ENCODE measurements around the gene RBM18. TPM values are rescaled to one million over a fixed set of nuclear protein-coding genes. Genes with fewer than 3 reads are reported as not detected.
A peak's percentile ranks its signal among the peaks of the same experiment; 100 is the strongest.

Gene RBM18
- total and polyA plus RNA-seq, 2 donors from 2014 or later: 17.5 to 18.5 TPM

DNA sequence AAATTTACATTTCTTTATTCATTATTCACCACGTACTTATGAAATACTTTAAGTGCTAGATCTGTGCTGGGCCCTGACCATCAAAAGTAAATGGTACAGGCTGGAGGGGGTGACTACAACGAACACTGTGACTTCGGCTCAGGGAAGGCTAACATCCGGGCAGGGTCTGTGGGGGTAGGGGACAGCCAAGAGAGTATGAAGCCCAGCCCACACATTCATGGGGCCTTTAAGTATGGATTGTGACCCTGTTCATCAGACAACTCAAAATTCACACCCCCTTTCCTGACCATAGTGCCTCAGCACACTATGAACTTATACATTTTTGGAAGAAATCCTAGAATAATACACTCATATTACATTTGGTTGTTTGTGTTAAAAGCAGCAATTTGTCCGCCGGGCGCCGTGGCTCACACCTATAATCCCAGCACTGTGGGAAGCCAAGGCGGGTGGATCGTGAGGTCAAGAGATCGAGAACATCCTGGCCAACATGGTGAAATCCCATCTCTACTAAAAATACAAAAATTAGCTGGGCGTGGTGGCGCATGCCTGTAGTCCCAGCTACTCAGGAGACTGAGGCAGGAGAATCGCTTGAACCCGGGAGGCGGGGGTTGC lies 71.6 kb downstream of the RBM18 start:
- intact Hi-C loops (cut with DNase I): no loop called here
- Histone ChIP-seq H3K27me3 (ENCODE audit: control insufficient read depth, insufficient read depth, low read length) (no peaks in the 10 kb centered on the region), H3K4me1 (ENCODE audit: control insufficient read depth in 2 of 3, insufficient read depth in 2 of 3, low read depth in 1 of 3, low read length in 3 of 3) (peaks cover 0 to 3% (median 0%) of the 10 kb centered on the region in 3 donors), H3K36me3 (ENCODE audit: control insufficient read depth in 2 of 3, insufficient read depth in 3 of 3, low read length in 3 of 3) (no peaks in the 10 kb centered on the region), H3K27ac (ENCODE audit: low read depth in 2 of 2, low read length in 2 of 2) (no peak overlapping the region), H3K9me3 (ENCODE audit: control insufficient read depth in 2 of 3, insufficient read depth in 1 of 3, low read length in 3 of 3) (no peaks in the 10 kb centered on the region), H3K4me3 (ENCODE audit: low read length in 3 of 3) (no peak overlapping the region), H3K9ac (ENCODE audit: low read length in 3 of 3) (no peak overlapping the region)
- DNase-seq: no peak
- FAIRE-seq: no peak
- TF ChIP-seq, protein P1, sequence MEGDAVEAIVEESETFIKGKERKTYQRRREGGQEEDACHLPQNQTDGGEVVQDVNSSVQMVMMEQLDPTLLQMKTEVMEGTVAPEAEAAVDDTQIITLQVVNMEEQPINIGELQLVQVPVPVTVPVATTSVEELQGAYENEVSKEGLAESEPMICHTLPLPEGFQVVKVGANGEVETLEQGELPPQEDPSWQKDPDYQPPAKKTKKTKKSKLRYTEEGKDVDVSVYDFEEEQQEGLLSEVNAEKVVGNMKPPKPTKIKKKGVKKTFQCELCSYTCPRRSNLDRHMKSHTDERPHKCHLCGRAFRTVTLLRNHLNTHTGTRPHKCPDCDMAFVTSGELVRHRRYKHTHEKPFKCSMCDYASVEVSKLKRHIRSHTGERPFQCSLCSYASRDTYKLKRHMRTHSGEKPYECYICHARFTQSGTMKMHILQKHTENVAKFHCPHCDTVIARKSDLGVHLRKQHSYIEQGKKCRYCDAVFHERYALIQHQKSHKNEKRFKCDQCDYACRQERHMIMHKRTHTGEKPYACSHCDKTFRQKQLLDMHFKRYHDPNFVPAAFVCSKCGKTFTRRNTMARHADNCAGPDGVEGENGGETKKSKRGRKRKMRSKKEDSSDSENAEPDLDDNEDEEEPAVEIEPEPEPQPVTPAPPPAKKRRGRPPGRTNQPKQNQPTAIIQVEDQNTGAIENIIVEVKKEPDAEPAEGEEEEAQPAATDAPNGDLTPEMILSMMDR (IDR thresholded peaks at IDR 0.05; ENCODE audit: borderline replicate concordance, extremely low read depth, insufficient read depth): no peak

DNA sequence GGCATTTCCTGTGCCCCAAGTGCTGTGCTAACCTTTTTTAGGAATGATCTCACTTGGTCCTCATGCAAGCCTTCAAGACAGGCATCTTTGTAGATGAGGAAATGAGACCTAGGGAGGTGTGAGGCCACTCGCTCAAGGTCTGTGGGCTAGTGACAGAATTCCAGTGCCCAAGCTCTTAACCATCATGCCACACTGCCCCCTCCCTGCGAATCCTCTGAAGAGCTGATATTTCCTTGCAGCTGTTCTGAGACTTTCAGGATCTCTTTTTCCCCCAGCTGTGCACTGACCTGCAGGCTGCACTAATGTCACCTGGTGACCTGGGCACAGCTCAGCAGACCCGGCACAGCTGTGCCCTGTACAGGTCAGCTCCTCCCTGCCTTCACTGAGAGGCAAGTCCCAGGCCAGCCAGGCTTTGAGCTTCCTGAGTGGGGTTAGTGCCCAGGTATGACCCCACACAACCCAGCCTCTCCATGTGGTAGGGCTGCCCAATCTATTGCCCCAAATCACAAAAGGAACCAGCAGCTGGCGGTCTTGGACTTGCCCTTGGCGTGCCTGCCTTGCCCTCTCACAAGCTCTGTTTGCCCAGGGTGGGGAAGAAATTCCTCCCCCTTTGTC lies 72.3 kb downstream of the RBM18 start:
- Histone ChIP-seq H3K9me3 (ENCODE audit: control insufficient read depth in 2 of 3, insufficient read depth in 1 of 3, low read length in 3 of 3) (no peaks in the 10 kb centered on the region), H3K9ac (ENCODE audit: low read length in 3 of 3) (no peak overlapping the region), H3K27me3 (ENCODE audit: control insufficient read depth, insufficient read depth, low read length) (no peaks in the 10 kb centered on the region), H3K27ac (ENCODE audit: low read depth in 2 of 2, low read length in 2 of 2) (no peak overlapping the region), H3K4me1 (ENCODE audit: control insufficient read depth in 2 of 3, insufficient read depth in 2 of 3, low read depth in 1 of 3, low read length in 3 of 3) (no peaks in the 10 kb centered on the region), H3K36me3 (ENCODE audit: control insufficient read depth in 2 of 3, insufficient read depth in 3 of 3, low read length in 3 of 3) (no peaks in the 10 kb centered on the region), H3K4me3 (ENCODE audit: low read length in 3 of 3) (no peak overlapping the region)
- DNase-seq (no peak), FAIRE-seq (no peak)
- intact Hi-C loops (cut with DNase I): no loop called here
- TF ChIP-seq, protein P1 (IDR thresholded peaks at IDR 0.05; ENCODE audit: borderline replicate concordance, extremely low read depth, insufficient read depth): no peak

DNA sequence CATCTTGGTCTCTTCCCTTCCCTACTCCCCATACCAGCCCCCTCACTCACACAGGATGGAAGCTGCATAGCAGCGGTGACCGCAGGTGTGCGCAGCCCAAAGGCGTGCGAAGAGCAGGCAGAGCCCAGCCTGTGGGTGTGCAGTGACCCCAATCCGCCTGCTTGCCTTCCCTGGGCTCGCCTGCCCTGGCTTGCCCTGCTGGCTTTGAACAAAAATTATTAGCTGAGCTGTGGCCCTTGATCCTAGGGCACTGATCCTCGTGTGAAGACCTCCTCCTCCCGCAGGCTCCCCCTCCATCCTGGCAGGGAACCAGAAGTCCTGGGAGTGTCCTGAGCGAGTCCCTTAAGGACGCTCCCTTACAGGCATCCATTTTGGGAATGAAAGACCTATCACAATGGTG lies 73.1 kb downstream of the RBM18 start:
- Histone ChIP-seq H3K27ac (ENCODE audit: low read depth in 2 of 2, low read length in 2 of 2) (no peak overlapping the region), H3K4me1 (ENCODE audit: control insufficient read depth in 2 of 3, insufficient read depth in 2 of 3, low read depth in 1 of 3, low read length in 3 of 3) (no peaks in the 10 kb centered on the region), H3K9me3 (ENCODE audit: control insufficient read depth in 2 of 3, insufficient read depth in 1 of 3, low read length in 3 of 3) (no peaks in the 10 kb centered on the region), H3K4me3 (ENCODE audit: low read length in 3 of 3) (no peak overlapping the region), H3K9ac (ENCODE audit: low read length in 3 of 3) (no peak overlapping the region), H3K36me3 (ENCODE audit: control insufficient read depth in 2 of 3, insufficient read depth in 3 of 3, low read length in 3 of 3) (no peaks in the 10 kb centered on the region), H3K27me3 (ENCODE audit: control insufficient read depth, insufficient read depth, low read length) (no peaks in the 10 kb centered on the region)
- FAIRE-seq (no peak), DNase-seq (peak in 4 of 5 donors; percentile 59 to 64 (median 60))
- TF ChIP-seq, protein P1 (IDR thresholded peaks at IDR 0.05; ENCODE audit: borderline replicate concordance, extremely low read depth, insufficient read depth): no peak
- intact Hi-C loops (cut with DNase I): no loop called here

Data from kidney (tissue), 14 donors.